ENCODE data around the gene FOXP1. TPM values are rescaled to one million over a fixed set of nuclear protein-coding genes. Genes with fewer than 3 reads are reported as not detected.

The FOXP1 gene
- total RNA-seq, 4 donors from 2014 or later: 54.2 to 152 (median 129) TPM

- TF ChIP-seq CTCF (IDR thresholded peaks at IDR 0.05): no peak
- TF ChIP-seq POLR2A (IDR thresholded peaks at IDR 0.05): no peak
- no peaks in the 10 kb centered on the region for H3K9me3 ChIP-seq
- no peaks in the 10 kb centered on the region for H3K4me1 ChIP-seq
- DNase-seq: no peak
- no peak overlapping the region for H3K27ac ChIP-seq
- H3K36me3 ChIP-seq: no peaks in the 10 kb centered on the region
- no peaks in the 10 kb centered on the region for H3K27me3 ChIP-seq
- intact Hi-C loops (cut with DNase I; ENCODE audit: low total_unique reads): no loop called here
- no peak overlapping the region for H3K4me3 ChIP-seq
Observed at GRCh38 chr3:71503525-71504249, 79.8 kb downstream of the FOXP1 start.

- DNase-seq: no peak
- Histone ChIP-seq H3K9me3 (no peaks in the 10 kb centered on the region), H3K36me3 (no peaks in the 10 kb centered on the region), H3K4me1 (no peaks in the 10 kb centered on the region), H3K27me3 (no peaks in the 10 kb centered on the region), H3K27ac (no peak overlapping the region), H3K4me3 (no peak overlapping the region)
- intact Hi-C loops (cut with DNase I; ENCODE audit: low total_unique reads): no loop called here
- no peak for TF ChIP-seq CTCF (IDR thresholded peaks at IDR 0.05)
- TF ChIP-seq POLR2A (IDR thresholded peaks at IDR 0.05): no peak
Observed at GRCh38 chr3:71502066-71502625, 81.4 kb downstream of the FOXP1 start.

- intact Hi-C loops (cut with DNase I; ENCODE audit: low total_unique reads): no loop called here
- Histone ChIP-seq H3K27ac (no peak overlapping the region), H3K4me1 (no peaks in the 10 kb centered on the region), H3K36me3 (no peaks in the 10 kb centered on the region), H3K27me3 (no peaks in the 10 kb centered on the region), H3K9me3 (no peaks in the 10 kb centered on the region), H3K4me3 (no peak overlapping the region)
- no peak for TF ChIP-seq POLR2A (IDR thresholded peaks at IDR 0.05)
- DNase-seq: no peak
Observed at GRCh38 chr3:71500696-71501095, 82.8 kb downstream of the FOXP1 start.

GRCh38 chr3:71499227-71499876, 84.2 kb downstream of the FOXP1 start:
- no peak for TF ChIP-seq POLR2A (IDR thresholded peaks at IDR 0.05)
- no peak for TF ChIP-seq CTCF (IDR thresholded peaks at IDR 0.05)
- no peaks in the 10 kb centered on the region for H3K4me1 ChIP-seq
- H3K4me3 ChIP-seq: no peak overlapping the region
- H3K9me3 ChIP-seq: no peaks in the 10 kb centered on the region
- H3K27me3 ChIP-seq: no peaks in the 10 kb centered on the region
- intact Hi-C loops (cut with DNase I; ENCODE audit: low total_unique reads): no loop called here
- DNase-seq: no peak
- no peak overlapping the region for H3K27ac ChIP-seq
- no peaks in the 10 kb centered on the region for H3K36me3 ChIP-seq

- Histone ChIP-seq H3K9me3 (no peaks in the 10 kb centered on the region), H3K27me3 (no peaks in the 10 kb centered on the region), H3K27ac (peak overlapping the region; percentile 79 to 90), H3K4me3 (no peak overlapping the region), H3K36me3 (no peaks in the 10 kb centered on the region), H3K4me1 (no peaks in the 10 kb centered on the region)
- intact Hi-C loops (cut with DNase I; ENCODE audit: low total_unique reads): no loop called here
- TF ChIP-seq CTCF (IDR thresholded peaks at IDR 0.05) (no peak), POLR2A (IDR thresholded peaks at IDR 0.05) (no peak)
- no peak for DNase-seq
Observed at GRCh38 chr3:71498543-71498942, 85.0 kb downstream of the FOXP1 start.

Measured in uterus (tissue), 4 donors.